Testis (tissue), 2 donors: ENCODE data around the gene RNASE7.

ENCODE experiments used
- CTCF ChIP-seq, 3 experiments: fragments of 450-650 bp in 2 of 3; fragments of 200-600 bp in 1 of 3; sonication (generic) in 1 of 3; IDR thresholded peaks; one replicate each; pipeline ENCODE4 v1.5.1; 2016 to 2019; ENCODE audit warnings: antibody characterized with exemption in 3 of 3, mild to moderate bottlenecking in 2 of 3, moderate library complexity in 1 of 3
- POLR2A ChIP-seq: fragments of 450-650 bp; IDR thresholded peaks from one replicate; pipeline ENCODE4 v1.6.1; 2017; ENCODE audit warnings: antibody characterized with exemption, mild to moderate bottlenecking, moderate library complexity

GRCh38 chr14:21018781-21019180, 23.4 kb upstream of the RNASE7 start:
- no peak for TF ChIP-seq CTCF (IDR thresholded peaks at IDR 0.05)
- TF ChIP-seq POLR2A, result no peak
